ENCODE measurements around the gene PRKX. TPM values are rescaled to one million over a fixed set of nuclear protein-coding genes. Genes with fewer than 3 reads are reported as not detected.
"Not testable (repeated sequence)": the region's sequence is repeated elsewhere in the genome, so short reads cannot be mapped to it uniquely, and the experiment has no call there.

The PRKX gene
- total and polyA plus RNA-seq, 7 experiments from 2014 or later = 40.5 to 118 (median 55.2) TPM

- DNase-seq (no peak), ATAC-seq (no peak)
- Mint-ChIP-seq H3K27ac (no peak overlapping the region), H3K36me3 (peaks cover 5 to 73% (median 29%) of the 10 kb centered on the region in 5 donors), H3K4me1 (peaks cover 0 to 5% (median 0%) of the 10 kb centered on the region in 7 donors), H3K27me3 (no peaks in the 10 kb centered on the region), H3K9me3 (no peaks in the 10 kb centered on the region), H3K4me3 (no peak overlapping the region)
- CTCF ChIA-PET = no interaction called here
- Histone ChIP-seq H3K4me3 (ENCODE audit: low read length) (no peak overlapping the region), H3K27me3 (ENCODE audit: control insufficient read depth in 2 of 2, insufficient read depth in 2 of 2, low read length in 2 of 2) (no peaks in the 10 kb centered on the region), H3K9me3 (ENCODE audit: control insufficient read depth in 2 of 3, low read length in 3 of 3) (no peaks in the 10 kb centered on the region), H3K27ac (ENCODE audit: low read depth, low read length) (no peak overlapping the region), H3K4me1 (ENCODE audit: control insufficient read depth in 2 of 2, insufficient read depth in 2 of 2, low read length in 2 of 2) (no peaks in the 10 kb centered on the region), H3K36me3 (ENCODE audit: control insufficient read depth in 2 of 3, insufficient read depth in 3 of 3, low read length in 3 of 3) (peaks cover 0 to 36% (median 0%) of the 10 kb centered on the region in 3 experiments)
- POLR2A ChIA-PET = no interaction called here
- intact Hi-C loops (cut with micrococcal nuclease) = no loop called here
Measured at GRCh38 chrX:3627594-3627993, 85.9 kb downstream of the PRKX start.

GRCh38 chrX:3621414-3621813, 92.0 kb downstream of the PRKX start:
- H3K4me3 Mint-ChIP-seq = no peak overlapping the region
- H3K27ac Mint-ChIP-seq = no peak overlapping the region
- Histone ChIP-seq H3K27me3 (ENCODE audit: control insufficient read depth in 2 of 2, insufficient read depth in 2 of 2, low read length in 2 of 2) (no peaks in the 10 kb centered on the region), H3K9me3 (ENCODE audit: control insufficient read depth in 2 of 3, low read length in 3 of 3) (no peaks in the 10 kb centered on the region), H3K36me3 (ENCODE audit: control insufficient read depth in 2 of 3, insufficient read depth in 3 of 3, low read length in 3 of 3) (peaks cover 3 to 50% (median 4%) of the 10 kb centered on the region in 3 experiments), H3K4me1 (ENCODE audit: control insufficient read depth in 2 of 2, insufficient read depth in 2 of 2, low read length in 2 of 2) (no peaks in the 10 kb centered on the region), H3K27ac (ENCODE audit: low read depth, low read length) (no peak overlapping the region), H3K4me3 (ENCODE audit: low read length) (no peak overlapping the region)
- POLR2A ChIA-PET = no interaction called here
- intact Hi-C loops (cut with micrococcal nuclease) = no loop called here
- peaks cover 0 to 79% (median 9%) of the 10 kb centered on the region in 5 donors for H3K36me3 Mint-ChIP-seq
- CTCF ChIA-PET = no interaction called here
- ATAC-seq (no peak), DNase-seq (no peak)
- H3K27me3 Mint-ChIP-seq = no peaks in the 10 kb centered on the region
- no peaks in the 10 kb centered on the region for H3K4me1 Mint-ChIP-seq
- H3K9me3 Mint-ChIP-seq = no peaks in the 10 kb centered on the region

GRCh38 chrX:3611744-3612143, 101.7 kb downstream of the PRKX start:
- H3K36me3 ChIP-seq (ENCODE audit: control insufficient read depth in 2 of 3, insufficient read depth in 3 of 3, low read length in 3 of 3) = peaks cover 0 to 25% (median 0%) of the 10 kb centered on the region in 3 experiments
- H3K27me3 ChIP-seq (ENCODE audit: control insufficient read depth in 2 of 2, insufficient read depth in 2 of 2, low read length in 2 of 2); H3K27ac Mint-ChIP-seq; CTCF ChIA-PET; H3K27me3 Mint-ChIP-seq; H3K4me1 ChIP-seq (ENCODE audit: control insufficient read depth in 2 of 2, insufficient read depth in 2 of 2, low read length in 2 of 2); intact Hi-C loops (cut with micrococcal nuclease); H3K9me3 ChIP-seq (ENCODE audit: control insufficient read depth in 2 of 3, low read length in 3 of 3); ATAC-seq; H3K4me1 Mint-ChIP-seq; DNase-seq; H3K27ac ChIP-seq (ENCODE audit: low read depth, low read length); H3K9me3 Mint-ChIP-seq; H3K4me3 ChIP-seq (ENCODE audit: low read length); H3K4me3 Mint-ChIP-seq; POLR2A ChIA-PET: not testable (repeated sequence)
- peaks cover 0 to 79% (median 21%) of the 10 kb centered on the region in 5 donors for H3K36me3 Mint-ChIP-seq

GRCh38 chrX:3609810-3610209, 103.6 kb downstream of the PRKX start:
- Histone ChIP-seq H3K4me3 (ENCODE audit: low read length) (no peak overlapping the region), H3K4me1 (ENCODE audit: control insufficient read depth in 2 of 2, insufficient read depth in 2 of 2, low read length in 2 of 2) (no peaks in the 10 kb centered on the region), H3K36me3 (ENCODE audit: control insufficient read depth in 2 of 3, insufficient read depth in 3 of 3, low read length in 3 of 3) (peaks cover 0 to 17% (median 0%) of the 10 kb centered on the region in 3 experiments), H3K27ac (ENCODE audit: low read depth, low read length) (no peak overlapping the region), H3K9me3 (ENCODE audit: control insufficient read depth in 2 of 3, low read length in 3 of 3) (no peaks in the 10 kb centered on the region), H3K27me3 (ENCODE audit: control insufficient read depth in 2 of 2, insufficient read depth in 2 of 2, low read length in 2 of 2) (no peaks in the 10 kb centered on the region)
- intact Hi-C loops (cut with micrococcal nuclease) = no loop called here
- no peak for ATAC-seq
- Mint-ChIP-seq H3K4me3 (no peak overlapping the region), H3K27ac (no peak overlapping the region), H3K9me3 (peaks cover 0 to 1% (median 0%) of the 10 kb centered on the region in 11 donors), H3K36me3 (peaks cover 0 to 81% (median 17%) of the 10 kb centered on the region in 5 donors), H3K4me1 (no peaks in the 10 kb centered on the region), H3K27me3 (no peaks in the 10 kb centered on the region)
- no peak for DNase-seq
- POLR2A ChIA-PET = no interaction called here
- CTCF ChIA-PET = no interaction called here

GRCh38 chrX:3603026-3603661, 110.3 kb downstream of the PRKX start:
- Mint-ChIP-seq H3K4me1 (no peaks in the 10 kb centered on the region), H3K27ac (peak overlapping the region in 1 of 9 donors; percentile 18), H3K36me3 (peaks cover 2 to 57% (median 19%) of the 10 kb centered on the region in 5 donors), H3K27me3 (no peaks in the 10 kb centered on the region), H3K4me3 (no peak overlapping the region), H3K9me3 (peaks cover 0 to 6% (median 0%) of the 10 kb centered on the region in 11 donors)
- Histone ChIP-seq H3K36me3 (ENCODE audit: control insufficient read depth in 2 of 3, insufficient read depth in 3 of 3, low read length in 3 of 3) (no peaks in the 10 kb centered on the region), H3K4me1 (ENCODE audit: control insufficient read depth in 2 of 2, insufficient read depth in 2 of 2, low read length in 2 of 2) (no peaks in the 10 kb centered on the region), H3K27me3 (ENCODE audit: control insufficient read depth in 2 of 2, insufficient read depth in 2 of 2, low read length in 2 of 2) (no peaks in the 10 kb centered on the region), H3K27ac (ENCODE audit: low read depth, low read length) (no peak overlapping the region), H3K4me3 (ENCODE audit: low read length) (no peak overlapping the region), H3K9me3 (ENCODE audit: control insufficient read depth in 2 of 3, low read length in 3 of 3) (no peaks in the 10 kb centered on the region)
- ChIA-PET CTCF (no interaction called here), POLR2A (no interaction called here)
- no peak for ATAC-seq
- intact Hi-C loops (cut with micrococcal nuclease) = no loop called here
- DNase-seq = no peak

- Histone ChIP-seq H3K4me1 (ENCODE audit: control insufficient read depth in 2 of 2, insufficient read depth in 2 of 2, low read length in 2 of 2) (no peaks in the 10 kb centered on the region), H3K4me3 (ENCODE audit: low read length) (no peak overlapping the region), H3K27ac (ENCODE audit: low read depth, low read length) (no peak overlapping the region), H3K27me3 (ENCODE audit: control insufficient read depth in 2 of 2, insufficient read depth in 2 of 2, low read length in 2 of 2) (no peaks in the 10 kb centered on the region), H3K9me3 (ENCODE audit: control insufficient read depth in 2 of 3, low read length in 3 of 3) (no peaks in the 10 kb centered on the region), H3K36me3 (ENCODE audit: control insufficient read depth in 2 of 3, insufficient read depth in 3 of 3, low read length in 3 of 3) (no peaks in the 10 kb centered on the region)
- intact Hi-C loops (cut with micrococcal nuclease) = no loop called here
- H3K4me1 Mint-ChIP-seq = no peaks in the 10 kb centered on the region
- H3K27ac Mint-ChIP-seq = no peak overlapping the region
- ChIA-PET POLR2A (no interaction called here), CTCF (no interaction called here)
- H3K9me3 Mint-ChIP-seq = peaks cover 0 to 12% (median 3%) of the 10 kb centered on the region in 11 donors
- peaks cover 4 to 56% (median 20%) of the 10 kb centered on the region in 5 donors for H3K36me3 Mint-ChIP-seq
- no peaks in the 10 kb centered on the region for H3K27me3 Mint-ChIP-seq
- H3K4me3 Mint-ChIP-seq = peak overlapping the region in 1 of 10 donors; percentile 3
- DNase-seq = no peak
- no peak for ATAC-seq
Measured at GRCh38 chrX:3599802-3600430, 113.5 kb downstream of the PRKX start.

- H3K27me3 Mint-ChIP-seq = no peaks in the 10 kb centered on the region
- H3K4me1 Mint-ChIP-seq = no peaks in the 10 kb centered on the region
- no peaks in the 10 kb centered on the region for H3K4me1 ChIP-seq (ENCODE audit: control insufficient read depth in 2 of 2, insufficient read depth in 2 of 2, low read length in 2 of 2)
- intact Hi-C loops (cut with micrococcal nuclease) = no loop called here
- H3K36me3 ChIP-seq (ENCODE audit: control insufficient read depth in 2 of 3, insufficient read depth in 3 of 3, low read length in 3 of 3) = no peaks in the 10 kb centered on the region
- H3K27ac Mint-ChIP-seq = no peak overlapping the region
- H3K4me3 ChIP-seq (ENCODE audit: low read length) = no peak overlapping the region
- H3K36me3 Mint-ChIP-seq = peaks cover 4 to 53% (median 23%) of the 10 kb centered on the region in 5 donors
- ChIA-PET CTCF (no interaction called here), POLR2A (no interaction called here)
- no peaks in the 10 kb centered on the region for H3K9me3 ChIP-seq (ENCODE audit: control insufficient read depth in 2 of 3, low read length in 3 of 3)
- ATAC-seq = no peak
- no peak overlapping the region for H3K27ac ChIP-seq (ENCODE audit: low read depth, low read length)
- no peaks in the 10 kb centered on the region for H3K27me3 ChIP-seq (ENCODE audit: control insufficient read depth in 2 of 2, insufficient read depth in 2 of 2, low read length in 2 of 2)
- no peak overlapping the region for H3K4me3 Mint-ChIP-seq
- no peak for DNase-seq
- H3K9me3 Mint-ChIP-seq = peaks cover 0 to 17% (median 3%) of the 10 kb centered on the region in 11 donors
Measured at GRCh38 chrX:3598709-3599108, 114.7 kb downstream of the PRKX start.

Measured in naive thymus-derived CD4-positive, alpha-beta T cell (primary cell).